HG02678 (cell line): ENCODE results near the gene KLHL29.

ENCODE experiments used
- ATAC-seq: cut with Tn5 transposase; IDR thresholded peaks from one replicate; pipeline ENCODE4 v1.9.1; 2021; ENCODE audit warnings: mild to moderate bottlenecking, moderate library complexity; ENCODE audit not compliant: unreplicated experiment

The KLHL29 gene

GRCh38 chr2:23420091-23420839, 35.3 kb downstream of the KLHL29 start:
- no peak for ATAC-seq

DNA sequence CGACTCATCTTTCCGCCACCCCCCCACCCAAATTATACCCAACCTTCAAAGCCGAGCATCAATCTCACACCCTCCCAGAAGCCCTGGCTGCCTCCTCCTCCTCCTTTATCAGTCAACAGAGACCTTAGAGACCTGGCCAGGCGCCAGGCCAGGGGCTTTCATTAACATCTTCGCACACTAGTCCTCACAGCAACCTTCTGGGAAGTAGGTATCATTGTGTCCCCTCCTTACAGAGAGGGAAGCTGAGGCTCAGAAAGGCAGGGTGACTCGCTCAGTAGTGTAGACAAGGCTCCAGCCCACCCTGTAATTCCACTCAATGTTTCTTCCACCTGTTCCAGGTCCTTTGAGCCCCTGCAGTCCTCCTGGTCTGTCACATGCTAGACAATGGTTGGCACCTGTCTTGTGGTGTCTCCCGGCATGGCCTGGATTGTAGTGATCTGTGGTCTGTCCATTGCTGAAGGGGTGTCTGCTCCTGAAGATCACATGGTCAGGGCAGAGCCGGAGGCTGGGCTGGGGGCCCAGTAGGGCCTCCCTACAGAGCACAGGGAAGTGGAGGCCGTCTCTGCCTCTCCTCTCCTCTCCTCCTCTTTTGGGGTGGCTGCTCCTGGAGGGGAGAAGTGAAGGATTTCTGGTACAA, 36.0 kb downstream of the KLHL29 start:
- no peak for ATAC-seq

- ATAC-seq = no peak
Measured at GRCh38 chr2:23422089-23423061, 37.4 kb downstream of the KLHL29 start.

DNA sequence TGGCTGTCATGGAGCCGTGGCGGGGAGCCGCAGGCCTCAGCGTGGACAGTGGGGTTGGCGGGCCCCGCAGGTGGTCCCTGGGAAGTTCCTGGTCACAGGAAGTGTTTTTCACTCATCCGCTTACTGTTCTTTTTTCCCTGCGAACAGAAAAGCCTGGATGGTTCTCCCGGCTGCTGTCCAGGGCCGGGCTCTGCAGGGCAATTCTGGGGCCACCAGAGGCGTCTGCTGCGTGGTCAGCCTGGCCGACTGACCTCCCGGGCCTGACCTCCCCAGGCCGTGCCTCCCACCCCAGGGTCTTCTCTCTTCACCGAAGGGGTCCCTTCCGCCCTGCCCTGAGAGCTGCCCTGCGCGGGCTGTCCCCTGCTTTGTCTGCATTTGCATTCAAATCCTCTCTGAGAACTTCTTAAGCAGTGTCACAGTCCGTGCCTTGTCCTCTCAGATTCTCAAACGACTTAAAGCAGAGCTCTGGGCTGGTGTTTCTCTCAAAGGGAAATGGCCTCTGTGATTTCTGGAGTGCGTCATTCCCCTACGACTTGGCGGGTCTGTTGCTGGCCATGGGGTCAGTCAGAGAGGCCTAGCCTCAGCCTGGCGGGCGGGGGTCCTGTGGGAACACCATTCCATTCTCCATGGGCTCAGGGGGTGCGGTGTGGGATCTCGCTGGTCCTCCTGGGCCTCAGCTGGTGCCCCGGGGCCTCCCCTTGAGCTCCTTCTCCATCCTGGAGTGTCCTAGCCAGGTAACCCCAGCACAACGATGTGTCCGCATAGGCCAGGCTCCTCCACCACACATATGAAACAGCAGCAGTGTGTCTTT, 38.3 kb downstream of the KLHL29 start:
- ATAC-seq = no peak

- ATAC-seq = no peak
Measured at GRCh38 chr2:23423873-23424680, 39.1 kb downstream of the KLHL29 start.

DNA sequence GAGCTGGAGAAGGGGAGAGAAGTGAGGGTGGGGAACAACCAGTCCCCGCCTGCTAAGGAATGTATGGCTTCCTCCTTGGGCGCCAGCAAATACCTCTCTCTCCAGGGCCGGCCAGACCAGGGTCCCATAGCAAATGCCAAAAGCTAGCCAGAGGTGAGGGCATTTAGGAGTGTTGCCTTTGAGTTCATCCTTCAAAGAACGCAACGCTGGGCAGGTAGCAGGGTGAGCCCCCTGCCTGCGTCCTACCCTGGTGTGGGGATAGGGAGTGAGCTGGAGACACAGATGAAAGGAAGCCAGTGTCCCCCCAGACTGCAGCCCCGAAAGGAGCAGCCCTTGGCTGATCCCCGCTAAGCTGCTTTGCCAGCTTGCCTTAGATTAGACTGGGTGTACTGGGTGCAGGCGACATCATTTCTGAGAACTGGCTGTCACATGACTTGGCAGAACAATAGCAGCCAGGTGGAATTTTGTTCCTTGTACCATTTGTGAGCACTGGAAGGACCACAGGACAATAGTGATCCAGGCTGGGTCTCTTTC, 40.4 kb downstream of the KLHL29 start:
- no peak for ATAC-seq

- no peak for ATAC-seq
Measured at GRCh38 chr2:23425885-23426262, 40.9 kb downstream of the KLHL29 start.

- no peak for ATAC-seq
Measured at GRCh38 chr2:23426263-23426905, 41.4 kb downstream of the KLHL29 start.

- ATAC-seq = no peak
Measured at GRCh38 chr2:23427350-23427749, 42.4 kb downstream of the KLHL29 start.

GRCh38 chr2:23427976-23428375, 43.0 kb downstream of the KLHL29 start:
- no peak for ATAC-seq

- ATAC-seq = no peak
Measured at GRCh38 chr2:23429036-23429435, 44.1 kb downstream of the KLHL29 start.

GRCh38 chr2:23430263-23430662, 45.3 kb downstream of the KLHL29 start:
- ATAC-seq = no peak

GRCh38 chr2:23432531-23432930, 47.6 kb downstream of the KLHL29 start:
- ATAC-seq = no peak

GRCh38 chr2:23433282-23433681, 48.3 kb downstream of the KLHL29 start:
- ATAC-seq = no peak

DNA sequence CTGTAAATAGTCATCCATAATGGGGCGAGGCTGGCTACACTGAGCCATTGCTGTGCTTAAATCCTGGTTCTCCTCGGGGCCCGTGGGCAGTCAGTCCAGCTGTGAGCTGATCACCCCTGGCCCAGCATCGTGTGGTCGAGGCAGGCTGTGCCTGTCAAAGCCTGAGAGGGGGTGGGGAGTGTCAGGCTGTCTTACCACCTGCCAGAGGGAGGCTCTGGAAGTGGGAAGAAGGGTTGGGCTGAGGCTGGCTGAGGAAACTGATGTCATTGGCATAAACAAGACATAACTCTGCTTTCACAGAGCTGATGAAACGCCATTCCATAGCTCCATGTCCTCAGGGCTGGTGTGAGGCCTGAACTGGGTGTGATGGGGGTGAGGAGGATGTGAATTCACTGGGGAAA, 49.7 kb downstream of the KLHL29 start:
- no peak for ATAC-seq

DNA sequence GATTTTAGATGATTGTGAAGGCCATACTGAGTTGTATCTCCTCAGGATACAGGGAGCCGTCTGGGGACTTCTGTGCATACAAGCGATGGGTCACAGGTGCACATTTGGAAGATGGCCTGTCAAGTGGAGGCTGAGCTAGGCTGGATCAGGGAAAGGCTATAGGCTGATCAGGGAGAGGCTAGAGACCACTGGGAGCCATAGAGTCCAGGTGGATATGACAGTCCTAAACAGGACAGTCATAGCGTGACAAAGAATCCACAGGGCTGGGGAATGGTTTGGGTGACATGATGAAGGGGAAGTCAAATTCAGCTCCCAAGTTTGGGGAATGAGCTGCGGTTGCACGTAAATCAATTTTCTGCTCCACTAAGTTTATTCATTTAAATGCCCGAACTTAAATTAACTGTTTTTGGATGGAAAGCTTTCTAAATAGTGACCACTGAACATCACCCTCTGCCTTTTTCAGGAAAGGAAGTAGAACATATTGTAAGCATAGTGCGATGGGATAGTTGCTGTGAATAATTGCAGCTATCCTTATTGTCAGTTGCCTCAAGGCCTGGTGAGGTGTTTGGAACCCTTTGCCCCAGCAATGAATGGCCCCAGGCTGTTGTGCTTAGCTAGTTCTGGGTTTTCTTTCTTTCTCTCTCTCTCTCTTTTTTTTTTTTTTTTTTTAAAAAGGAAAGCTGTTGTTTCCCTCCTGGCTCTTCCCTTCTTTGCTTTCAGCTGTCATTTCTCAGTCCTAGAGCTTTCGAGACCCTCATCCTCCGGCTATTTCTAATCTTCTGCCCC, 50.5 kb downstream of the KLHL29 start:
- no peak for ATAC-seq

DNA sequence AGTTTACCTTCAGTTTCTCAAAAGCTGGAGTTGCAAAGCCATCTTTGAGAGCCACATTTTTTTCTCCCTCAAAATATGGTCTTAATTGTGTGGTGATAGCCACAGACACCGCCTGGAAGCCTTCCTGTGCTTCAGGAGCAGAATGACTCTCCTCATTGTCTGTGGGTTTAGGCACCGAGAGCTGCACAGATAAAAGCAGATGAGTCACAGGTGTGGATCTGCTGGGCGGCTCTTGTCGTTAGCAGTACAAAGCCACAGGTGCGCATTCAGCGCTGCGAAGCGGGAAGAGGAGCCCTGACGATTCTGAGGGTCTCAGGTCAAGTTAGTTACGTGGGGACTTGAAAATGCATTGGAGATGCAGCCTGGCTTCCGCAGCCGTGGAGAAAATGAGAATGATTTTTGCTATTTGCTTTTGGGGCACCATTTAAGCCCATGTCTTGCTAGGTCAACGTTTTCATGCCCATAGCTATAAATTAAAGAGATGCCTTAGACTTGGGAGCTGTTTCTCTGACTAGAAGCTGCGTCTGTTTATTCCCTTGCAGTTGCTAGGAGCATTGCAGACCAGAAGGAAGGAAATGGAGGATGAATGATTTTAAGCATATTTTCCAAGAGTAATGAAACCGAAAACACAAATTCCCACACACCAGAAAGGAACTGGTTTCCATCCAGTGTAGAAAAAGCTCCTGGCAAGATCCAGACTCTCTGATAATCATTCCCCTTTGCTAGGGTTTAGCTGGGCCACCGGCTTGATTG, 51.5 kb downstream of the KLHL29 start:
- ATAC-seq = no peak

GRCh38 chr2:23441414-23441813, 56.4 kb downstream of the KLHL29 start:
- ATAC-seq = no peak
